Ovary (tissue), 3 donors: ENCODE data around the gene FAM184B.

ENCODE experiments used
- POLR2A ChIP-seq: fragments of 450-650 bp; IDR thresholded peaks from one replicate; pipeline ENCODE4 v1.6.1; 2017; ENCODE audit warnings: antibody characterized with exemption, mild to moderate bottlenecking, moderate library complexity
- TF ChIP-seq, protein P1 (sequence below), 3 donors: fragments of 450-650 bp in 2 of 3; fragments of 200-600 bp in 1 of 3; IDR thresholded peaks; one replicate each; pipeline versions ENCODE4 v1.5.1 to v1.8.0; 2016 to 2022; ENCODE audit warnings: antibody characterized with exemption in 3 of 3, mild to moderate bottlenecking in 1 of 3
- donor health status: DM: no; HTN: no; CAD: no.

DNA sequence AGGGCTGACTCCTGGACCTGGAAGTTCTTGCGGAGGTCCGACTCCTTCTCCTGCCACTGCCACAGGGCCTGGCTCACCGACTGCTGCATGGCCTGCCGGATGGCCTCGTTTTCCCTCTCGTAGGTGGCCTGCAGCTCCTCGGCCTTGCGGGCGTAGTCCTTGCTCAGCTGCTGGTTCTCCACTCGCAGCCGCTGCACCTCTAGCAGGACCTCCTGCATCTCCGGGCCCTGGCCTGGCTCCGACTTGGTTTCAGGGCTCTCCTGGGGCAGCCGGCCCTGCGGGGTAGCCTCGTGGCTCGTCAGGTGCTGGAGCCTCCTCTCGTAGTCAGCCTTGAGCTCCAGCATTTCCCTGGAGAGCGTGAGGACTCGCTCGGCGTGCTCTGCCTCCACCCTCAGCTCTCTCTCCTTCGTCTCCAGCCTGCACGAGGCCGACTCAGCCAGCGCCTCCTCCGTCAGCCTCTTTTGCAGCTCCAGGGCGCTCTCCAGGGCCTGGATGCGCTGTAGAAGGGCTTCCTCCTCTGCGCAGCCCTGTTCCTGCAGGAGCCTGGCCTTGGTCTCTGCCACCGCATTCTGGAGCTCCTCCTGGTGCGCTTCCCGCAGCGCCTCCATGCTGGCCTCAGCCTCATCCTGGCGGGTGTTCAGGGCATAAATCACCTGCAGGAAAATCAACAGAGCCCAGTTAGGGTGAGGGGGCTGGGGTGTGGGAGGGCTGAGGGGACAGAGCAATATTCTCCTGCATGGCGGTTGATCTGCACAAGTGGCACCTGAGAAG is 72.2 kb downstream of the FAM184B start:
- TF ChIP-seq, protein P1, sequence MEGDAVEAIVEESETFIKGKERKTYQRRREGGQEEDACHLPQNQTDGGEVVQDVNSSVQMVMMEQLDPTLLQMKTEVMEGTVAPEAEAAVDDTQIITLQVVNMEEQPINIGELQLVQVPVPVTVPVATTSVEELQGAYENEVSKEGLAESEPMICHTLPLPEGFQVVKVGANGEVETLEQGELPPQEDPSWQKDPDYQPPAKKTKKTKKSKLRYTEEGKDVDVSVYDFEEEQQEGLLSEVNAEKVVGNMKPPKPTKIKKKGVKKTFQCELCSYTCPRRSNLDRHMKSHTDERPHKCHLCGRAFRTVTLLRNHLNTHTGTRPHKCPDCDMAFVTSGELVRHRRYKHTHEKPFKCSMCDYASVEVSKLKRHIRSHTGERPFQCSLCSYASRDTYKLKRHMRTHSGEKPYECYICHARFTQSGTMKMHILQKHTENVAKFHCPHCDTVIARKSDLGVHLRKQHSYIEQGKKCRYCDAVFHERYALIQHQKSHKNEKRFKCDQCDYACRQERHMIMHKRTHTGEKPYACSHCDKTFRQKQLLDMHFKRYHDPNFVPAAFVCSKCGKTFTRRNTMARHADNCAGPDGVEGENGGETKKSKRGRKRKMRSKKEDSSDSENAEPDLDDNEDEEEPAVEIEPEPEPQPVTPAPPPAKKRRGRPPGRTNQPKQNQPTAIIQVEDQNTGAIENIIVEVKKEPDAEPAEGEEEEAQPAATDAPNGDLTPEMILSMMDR (IDR thresholded peaks at IDR 0.05), result no peak
- TF ChIP-seq POLR2A, result no peak
